ENCODE measurements around the gene RTP5. TPM values are rescaled to one million over a fixed set of nuclear protein-coding genes. Genes with fewer than 3 reads are reported as not detected.

RTP5 gene
- total RNA-seq, 1 experiment from 2014 or later = not detected

- no peak for DNase-seq (ENCODE audit: low read depth)
- in situ Hi-C loops (cut with HindIII; ENCODE audit: low pct_unique_long_range_greater_than_20kb, low sequenced_read_pairs) = no loop called here
Measured at GRCh38 chr2:241894056-241894641, 24.6 kb downstream of the RTP5 start.

- DNase-seq (ENCODE audit: low read depth) = no peak
- in situ Hi-C loops (cut with HindIII; ENCODE audit: low pct_unique_long_range_greater_than_20kb, low sequenced_read_pairs) = no loop called here
Measured at GRCh38 chr2:241894681-241895426, 25.3 kb downstream of the RTP5 start.

DNA sequence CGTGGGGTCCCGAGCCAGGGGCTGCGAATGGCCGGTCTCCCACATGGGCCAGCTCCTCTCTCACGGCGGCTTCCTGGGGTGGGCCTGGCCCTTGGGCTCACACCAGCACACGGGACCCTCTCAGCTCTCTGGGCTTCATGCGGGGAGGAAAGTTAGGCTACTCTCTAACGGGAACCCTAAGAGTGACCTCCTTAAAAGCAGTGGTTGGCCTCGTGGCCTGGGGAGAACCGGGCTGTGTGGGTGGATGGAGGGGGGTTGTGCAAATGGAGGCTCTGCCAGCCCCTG, 25.8 kb downstream of the RTP5 start:
- DNase-seq (ENCODE audit: low read depth) = no peak
- in situ Hi-C loops (cut with HindIII; ENCODE audit: low pct_unique_long_range_greater_than_20kb, low sequenced_read_pairs) = no loop called here

DNA sequence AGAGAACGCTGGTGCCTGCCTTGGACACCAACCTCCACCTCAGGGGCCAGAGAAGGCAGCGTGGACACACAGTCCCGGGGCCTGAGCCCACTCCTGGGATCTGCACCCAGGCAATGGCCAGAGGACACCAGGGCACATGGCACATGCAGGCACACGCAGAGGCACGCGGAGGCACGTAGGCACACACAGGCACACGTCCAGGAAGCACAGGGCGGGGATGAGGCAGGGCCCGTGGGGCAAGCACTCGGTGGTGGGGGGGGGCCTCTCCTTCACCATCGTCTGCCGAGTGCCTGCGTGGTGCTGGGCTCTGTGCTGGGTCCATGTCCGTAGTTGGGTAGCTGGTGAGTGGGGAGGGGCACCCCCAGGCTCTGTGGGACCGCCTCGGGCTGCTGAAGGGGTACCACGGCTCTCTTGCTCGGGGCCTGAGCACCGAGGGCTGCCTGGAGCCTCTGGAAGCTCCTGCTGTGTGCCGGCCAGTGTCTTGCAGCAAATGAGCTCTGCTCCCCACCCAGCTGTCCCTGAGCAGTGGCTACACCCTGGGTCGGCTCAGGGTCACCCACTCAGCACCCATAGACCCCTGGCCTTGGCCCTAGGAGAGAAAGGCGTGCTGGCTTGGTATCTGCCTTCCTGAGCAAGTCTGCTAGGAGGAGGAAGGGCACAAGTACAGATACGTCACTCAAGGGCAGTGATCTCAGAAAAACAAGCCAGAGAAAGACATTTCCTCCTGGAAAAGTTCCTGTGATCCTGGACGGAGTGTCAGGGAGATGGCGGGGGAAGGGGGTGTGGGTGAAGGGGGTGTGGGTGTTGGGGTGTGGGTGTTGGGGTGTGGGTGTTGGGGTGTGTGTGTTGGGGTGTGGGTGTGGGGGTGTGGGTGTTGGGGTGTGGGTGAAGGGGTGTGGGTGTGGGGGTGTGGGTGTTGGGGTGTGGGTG, 26.4 kb downstream of the RTP5 start:
- DNase-seq (ENCODE audit: low read depth) = peak; percentile 63
- in situ Hi-C loops (cut with HindIII; ENCODE audit: low pct_unique_long_range_greater_than_20kb, low sequenced_read_pairs) = no loop called here

GRCh38 chr2:241896746-241897201, 27.2 kb downstream of the RTP5 start:
- in situ Hi-C loops (cut with HindIII; ENCODE audit: low pct_unique_long_range_greater_than_20kb, low sequenced_read_pairs) = no loop called here
- no peak for DNase-seq (ENCODE audit: low read depth)

DNA sequence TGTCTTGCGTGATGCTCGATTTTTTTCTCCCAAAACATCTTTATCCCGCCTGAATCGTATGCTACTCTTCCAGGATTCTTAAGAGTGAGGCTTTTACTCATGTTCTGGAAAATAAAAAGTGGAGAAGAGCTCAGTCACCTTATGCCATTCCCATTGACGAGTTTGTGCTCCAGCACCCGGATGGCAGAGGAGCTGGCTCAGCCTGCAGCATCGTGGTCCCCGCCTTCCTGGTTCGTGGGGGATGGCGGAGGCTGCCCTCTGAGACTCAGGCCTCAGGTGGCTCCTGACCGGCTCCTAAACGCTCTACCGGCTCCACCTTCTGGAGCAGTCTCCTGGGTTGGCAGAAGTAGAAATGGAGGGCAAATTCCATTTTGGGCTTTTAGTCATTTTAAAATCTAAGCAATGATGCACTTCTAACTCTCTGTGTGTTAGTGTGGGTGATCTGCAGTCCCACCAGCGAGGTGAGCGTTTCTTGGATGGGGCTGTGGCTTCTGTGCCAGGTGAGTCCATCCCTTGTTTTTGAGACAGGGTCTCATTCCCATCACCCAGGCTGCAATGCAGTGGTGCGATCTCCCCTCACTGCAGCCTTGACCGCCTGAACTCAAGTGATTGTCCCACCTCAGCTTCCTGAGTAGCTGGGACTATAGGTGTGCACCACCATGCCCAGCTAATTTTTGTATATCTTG, 27.8 kb downstream of the RTP5 start:
- DNase-seq (ENCODE audit: low read depth) = no peak
- in situ Hi-C loops (cut with HindIII; ENCODE audit: low pct_unique_long_range_greater_than_20kb, low sequenced_read_pairs) = no loop called here

GRCh38 chr2:241898463-241899270, 29.1 kb downstream of the RTP5 start:
- no peak for DNase-seq (ENCODE audit: low read depth)
- in situ Hi-C loops (cut with HindIII; ENCODE audit: low pct_unique_long_range_greater_than_20kb, low sequenced_read_pairs) = no loop called here

DNA sequence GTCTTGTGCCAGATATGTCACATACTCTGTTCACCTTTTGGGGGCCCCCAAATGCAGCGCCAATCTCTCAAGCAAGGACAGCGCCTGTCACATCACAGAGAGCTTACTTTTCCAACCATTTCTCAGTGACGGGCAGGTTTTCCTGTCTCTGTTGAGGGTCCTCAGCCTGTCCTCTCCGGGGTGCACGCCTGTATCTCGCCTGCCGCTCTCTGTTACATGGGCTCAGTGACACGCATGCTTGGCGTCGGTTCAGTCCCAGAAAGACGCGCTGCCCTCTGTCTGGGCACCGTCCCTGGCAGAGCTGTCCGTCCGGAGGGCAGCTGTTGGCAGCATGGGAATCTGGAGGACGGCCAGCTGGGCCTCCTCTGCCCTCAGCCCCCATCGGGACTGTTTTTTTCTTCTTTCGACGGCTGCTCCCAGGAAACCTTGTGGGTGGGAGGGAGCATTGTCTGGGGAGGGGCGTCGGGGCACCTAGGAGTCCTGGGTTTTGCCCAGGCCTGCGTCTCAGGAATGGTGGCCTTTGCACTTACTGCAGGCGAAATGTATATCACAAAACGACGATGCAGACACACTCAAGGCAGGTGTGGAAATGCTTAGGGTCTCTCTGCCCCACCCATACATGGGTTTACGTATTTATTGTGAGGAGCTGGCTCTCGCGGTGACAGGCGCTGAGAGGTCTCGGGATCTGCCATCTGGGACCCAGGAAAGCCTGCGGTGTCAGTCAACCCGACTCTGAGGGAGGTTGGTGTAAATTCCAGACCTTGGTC, 30.9 kb downstream of the RTP5 start:
- in situ Hi-C loops (cut with HindIII; ENCODE audit: low pct_unique_long_range_greater_than_20kb, low sequenced_read_pairs) = no loop called here
- no peak for DNase-seq (ENCODE audit: low read depth)

GRCh38 chr2:241901018-241901380, 31.5 kb downstream of the RTP5 start:
- in situ Hi-C loops (cut with HindIII; ENCODE audit: low pct_unique_long_range_greater_than_20kb, low sequenced_read_pairs) = no loop called here
- DNase-seq (ENCODE audit: low read depth) = no peak

DNA sequence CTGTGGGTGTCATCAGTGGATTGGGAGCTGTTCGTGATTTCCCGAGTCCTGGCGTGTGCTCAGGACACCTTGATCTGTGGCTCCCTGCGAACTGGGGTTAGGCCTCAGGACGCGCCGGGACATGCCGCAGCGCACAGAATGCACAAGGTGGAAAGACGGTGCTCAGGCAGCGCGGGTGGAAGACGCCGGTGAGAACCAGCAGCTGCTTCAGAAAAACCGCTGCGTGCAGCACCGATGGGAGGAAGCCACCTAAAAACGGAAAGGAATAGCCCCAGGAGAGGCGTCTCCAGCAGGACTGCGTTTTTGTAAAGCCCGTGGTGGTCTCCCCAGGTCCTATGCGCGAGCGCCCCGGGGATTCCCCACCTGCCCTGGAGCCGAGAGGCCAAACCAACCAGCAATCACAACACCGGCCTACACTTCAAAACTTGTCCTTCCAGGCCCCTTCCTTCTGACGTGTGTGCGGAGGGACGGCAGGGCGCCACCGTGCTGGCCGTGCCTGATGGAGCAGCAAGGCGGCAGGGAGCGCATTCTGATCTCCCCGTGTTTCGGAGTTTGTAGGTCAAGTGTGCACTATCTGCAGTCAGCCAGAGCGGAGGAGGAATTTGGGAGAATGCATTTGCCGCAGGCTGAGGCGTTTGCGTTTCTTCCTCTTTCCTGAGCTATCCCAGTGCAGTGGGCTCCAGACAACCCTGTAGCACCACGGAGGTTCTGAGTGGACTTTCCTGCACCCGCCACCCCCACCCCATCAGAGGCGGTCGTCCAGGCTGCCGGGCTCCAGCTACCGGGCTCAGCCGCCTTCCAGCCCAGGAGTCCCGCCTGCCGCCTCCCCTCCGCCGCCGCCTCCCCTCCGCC, 32.2 kb downstream of the RTP5 start:
- in situ Hi-C loops (cut with HindIII; ENCODE audit: low pct_unique_long_range_greater_than_20kb, low sequenced_read_pairs) = no loop called here
- no peak for DNase-seq (ENCODE audit: low read depth)

GRCh38 chr2:241902357-241902991, 32.9 kb downstream of the RTP5 start:
- no peak for DNase-seq (ENCODE audit: low read depth)
- in situ Hi-C loops (cut with HindIII; ENCODE audit: low pct_unique_long_range_greater_than_20kb, low sequenced_read_pairs) = no loop called here

GRCh38 chr2:241903121-241904010, 33.8 kb downstream of the RTP5 start:
- DNase-seq (ENCODE audit: low read depth) = no peak
- in situ Hi-C loops (cut with HindIII; ENCODE audit: low pct_unique_long_range_greater_than_20kb, low sequenced_read_pairs) = no loop called here

GRCh38 chr2:241904011-241904718, 34.6 kb downstream of the RTP5 start:
- DNase-seq (ENCODE audit: low read depth) = no peak
- in situ Hi-C loops (cut with HindIII; ENCODE audit: low pct_unique_long_range_greater_than_20kb, low sequenced_read_pairs) = no loop called here

DNA sequence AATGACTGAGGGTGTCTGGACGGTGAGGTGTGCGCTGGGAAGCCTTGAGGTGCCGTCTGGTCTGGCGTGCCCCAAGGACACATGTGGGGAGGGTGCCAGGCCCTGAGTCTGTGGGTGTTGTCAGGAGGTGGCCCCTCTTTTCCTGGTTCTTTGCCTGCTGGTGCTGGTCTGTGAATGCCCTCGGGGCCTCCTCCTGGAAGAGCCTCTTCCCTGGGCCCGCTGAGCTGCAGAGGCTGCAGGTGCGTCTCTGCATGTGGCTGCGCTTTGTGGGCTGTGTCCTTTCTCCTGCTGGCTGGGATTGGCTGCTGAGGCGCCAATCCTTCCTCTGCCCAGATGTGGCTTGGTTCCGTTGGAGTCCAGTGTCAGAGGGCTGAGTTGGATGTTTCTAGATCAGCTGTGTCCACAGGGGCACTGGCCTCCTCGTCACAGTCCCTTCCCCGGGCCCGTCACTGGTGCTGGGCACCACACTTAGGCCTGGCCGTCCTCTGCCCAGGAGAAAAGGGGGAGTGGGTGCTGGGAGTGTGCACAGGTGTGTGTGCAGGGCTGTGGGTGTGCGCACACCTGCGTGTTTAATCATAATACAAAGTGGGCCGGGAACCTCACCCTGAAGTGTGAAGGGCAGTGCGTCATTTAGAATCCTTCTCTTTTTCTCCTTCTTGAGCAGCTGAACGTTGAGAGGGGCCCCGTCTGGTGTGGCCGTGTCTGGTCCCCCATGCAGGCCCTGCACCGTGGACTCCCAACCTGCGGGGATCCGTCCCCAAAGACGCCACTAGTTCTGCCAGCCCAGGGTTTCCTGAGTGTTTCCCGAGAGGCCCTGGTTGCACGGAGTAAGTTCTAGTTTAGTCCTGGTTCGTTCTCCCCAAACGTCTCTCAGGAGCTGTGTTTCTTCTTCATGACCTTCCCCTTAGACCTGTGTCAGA, 35.5 kb downstream of the RTP5 start:
- DNase-seq (ENCODE audit: low read depth) = no peak
- in situ Hi-C loops (cut with HindIII; ENCODE audit: low pct_unique_long_range_greater_than_20kb, low sequenced_read_pairs) = no loop called here
